ENCODE measurements around the gene COL6A1. TPM values are rescaled to one million over a fixed set of nuclear protein-coding genes. Genes with fewer than 3 reads are reported as not detected.

COL6A1 gene
- total and polyA plus RNA-seq, 2 of the 4 experiments (the other 2 are of a cell fraction) = 173 to 1,578 TPM

DNA sequence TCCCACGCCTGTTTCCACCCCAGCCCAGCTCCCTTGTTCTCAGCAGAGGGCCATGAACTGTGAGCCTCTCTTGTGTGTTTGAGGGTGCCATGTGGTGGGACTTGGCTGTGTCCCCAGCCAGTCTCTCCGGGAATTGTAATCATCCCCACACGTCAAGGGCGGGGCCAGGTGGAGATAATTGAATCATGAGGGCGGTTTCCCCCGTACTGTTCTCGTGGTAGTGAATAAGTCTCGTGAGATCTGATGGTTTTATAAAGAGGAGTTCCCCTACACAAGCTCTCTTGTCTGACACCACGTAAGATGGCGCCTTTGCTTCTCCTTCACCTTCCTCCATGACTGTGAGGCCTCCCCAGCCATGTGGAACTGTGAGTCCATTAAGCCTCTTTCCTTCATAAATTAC, 59.1 kb downstream of the COL6A1 start:
- no TSS peak for BruUV-seq (replicated peaks)
- intact Hi-C loops (cut with micrococcal nuclease) = no loop called here
- no peak overlapping the region for H2BK5ac ChIP-seq (ENCODE audit: low read depth, low read length, poor library complexity, severe bottlenecking)
- TF ChIP-seq FOS (IDR thresholded peaks at IDR 0.05; ENCODE audit: low read depth, low read length) = no peak
- no peak for TF ChIP-seq RCOR1 (IDR thresholded peaks at IDR 0.05; ENCODE audit: insufficient replicate concordance, low read length)
- no peak for TF ChIP-seq RAD21 (IDR thresholded peaks at IDR 0.05; ENCODE audit: low read length)
- no peak for TF ChIP-seq ELK1 (IDR thresholded peaks at IDR 0.05; ENCODE audit: borderline replicate concordance, low read depth, low read length)
- no peak for TF ChIP-seq MAZ (IDR thresholded peaks at IDR 0.05; ENCODE audit: borderline replicate concordance, low read depth, low read length)
- no peak for TF ChIP-seq NFE2L2 (IDR thresholded peaks at IDR 0.05; ENCODE audit: low read depth, low read length)
- no peak for TF ChIP-seq CTCF (conservative IDR thresholded peaks at IDR 0.05; ENCODE audit: low read depth, low read length)
- no peak for TF ChIP-seq BHLHE40 (IDR thresholded peaks at IDR 0.05; ENCODE audit: low read depth, low read length)
- TF ChIP-seq CHD1 (IDR thresholded peaks at IDR 0.05; ENCODE audit: low read depth, low read length) = no peak
- TF ChIP-seq MAFK (IDR thresholded peaks at IDR 0.05; ENCODE audit: low read depth, low read length) = no peak
- no peak for TF ChIP-seq MXI1 (IDR thresholded peaks at IDR 0.05; ENCODE audit: borderline replicate concordance, low read depth, low read length)
- TF ChIP-seq SMC3 (IDR thresholded peaks at IDR 0.05; ENCODE audit: low read depth, low read length) = no peak
- TF ChIP-seq, protein P1, sequence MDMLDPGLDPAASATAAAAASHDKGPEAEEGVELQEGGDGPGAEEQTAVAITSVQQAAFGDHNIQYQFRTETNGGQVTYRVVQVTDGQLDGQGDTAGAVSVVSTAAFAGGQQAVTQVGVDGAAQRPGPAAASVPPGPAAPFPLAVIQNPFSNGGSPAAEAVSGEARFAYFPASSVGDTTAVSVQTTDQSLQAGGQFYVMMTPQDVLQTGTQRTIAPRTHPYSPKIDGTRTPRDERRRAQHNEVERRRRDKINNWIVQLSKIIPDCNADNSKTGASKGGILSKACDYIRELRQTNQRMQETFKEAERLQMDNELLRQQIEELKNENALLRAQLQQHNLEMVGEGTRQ (IDR thresholded peaks at IDR 0.05; ENCODE audit: low read depth, low read length) = no peak
- TF ChIP-seq CEBPB (IDR thresholded peaks at IDR 0.05; ENCODE audit: low read depth, low read length) = no peak
- no peak for TF ChIP-seq POLR2A (IDR thresholded peaks at IDR 0.05; ENCODE audit: low read depth, low read length)
- no peak for TF ChIP-seq RFX5 (IDR thresholded peaks at IDR 0.05; ENCODE audit: low read depth, low read length)
- H4K91ac ChIP-seq (ENCODE audit: insufficient read depth, low read depth, low read length) = peak overlapping the region; percentile 77
- no peak overlapping the region for H3K9ac ChIP-seq (ENCODE audit: low read depth, low read length)
- dilution Hi-C loops (cut with HindIII; ENCODE audit: low sequenced_read_pairs, unreplicated experiment) = no loop called here
- H3K4me1 ChIP-seq (ENCODE audit: control insufficient read depth, insufficient read depth, low read length) = peaks cover 21% of the 10 kb centered on the region
- ChIA-PET CTCF (no interaction called here), POLR2A (ENCODE audit: unreplicated experiment) (no interaction called here)
- H2AFZ ChIP-seq (replicated peaks; ENCODE audit: low read length, poor library complexity) = peak overlapping the region; percentile 56
- peak overlapping the region in 1 of 2 experiments; percentile 32; a peak in 1 of 4 replicates for H4K8ac ChIP-seq (ENCODE audit: low read depth in 2 of 2, low read length in 2 of 2)
- no peaks in the 10 kb centered on the region for H3K27me3 ChIP-seq (ENCODE audit: control insufficient read depth, insufficient read depth, low read length)
- WGBS, 2 experiments (ENCODE audit: extremely low coverage in 2 of 2, insufficient read length in 1 of 2) = no CpG with 5 or more reads among the region's 10 CpGs
- peaks cover 8% of the 10 kb centered on the region; the same call in 1 of the 2 replicates for H3K9me1 ChIP-seq (ENCODE audit: insufficient read depth, low read length)
- H2AK9ac ChIP-seq (replicated peaks; ENCODE audit: low read depth, low read length, poor library complexity) = no peak overlapping the region
- H4K5ac ChIP-seq (ENCODE audit: low read depth, low read length) = 0 out of 2 replicates have a peak overlapping the region, but pooled peaks have one; percentile 42
- peaks cover 0 to 14% of the 10 kb centered on the region in 2 experiments; a peak in 1 of 4 replicates for H3K79me1 ChIP-seq (ENCODE audit: low read depth in 1 of 2, low read length in 2 of 2)
- H2BK15ac ChIP-seq (ENCODE audit: low read depth, low read length) = peak overlapping the region; percentile 97; the same call in 2 of the 3 replicates
- ATAC-seq (ENCODE audit: low read depth) (no peak), DNase-seq (no peak)
- H3K23ac ChIP-seq (ENCODE audit: low read depth, low read length) = no peak overlapping the region
- peak overlapping the region; percentile 6; the same call in 1 of the 2 replicates for H3K14ac ChIP-seq (replicated peaks; ENCODE audit: low read depth, low read length)
- in situ Hi-C loops (cut with MboI; ENCODE audit: low sequenced_read_pairs) = no loop called here
- no peak overlapping the region for H3K27ac ChIP-seq (ENCODE audit: insufficient read depth, low read length)
- no peak overlapping the region for H3K56ac ChIP-seq (ENCODE audit: extremely low read depth, insufficient read depth, low read length)
- H2BK120ac ChIP-seq (ENCODE audit: low read depth, low read length) = peak overlapping the region; percentile 99
- H2AK5ac ChIP-seq (ENCODE audit: low read depth, low read length) = peak overlapping the region; percentile 98
- H3K4me2 ChIP-seq (ENCODE audit: low read depth, low read length) = no peak overlapping the region
- no peaks in the 10 kb centered on the region for H4K20me1 ChIP-seq (ENCODE audit: insufficient read depth, low read length)
- H3K4ac ChIP-seq (ENCODE audit: low read depth, low read length) = peak overlapping the region; percentile 72; the same call in 1 of the 2 replicates
- no peaks in the 10 kb centered on the region for H3K9me3 ChIP-seq (ENCODE audit: control insufficient read depth, insufficient read depth, low read length)
- H3K4me3 ChIP-seq (ENCODE audit: insufficient read depth, low read depth, low read length) = no peak overlapping the region
- no peaks in the 10 kb centered on the region for H3K36me3 ChIP-seq (ENCODE audit: control insufficient read depth, insufficient read depth, low read length)
- no peak overlapping the region; the same call in 1 of the 2 replicates for H3K18ac ChIP-seq (ENCODE audit: low read depth, low read length)
- H2BK20ac ChIP-seq (ENCODE audit: low read depth, low read length) = peak overlapping the region; percentile 51; the same call in 1 of the 2 replicates

Data from IMR-90 (cell line).